OCI-LY7 (cell line): ENCODE results near the gene CPA3.

Source experiments
- CTCF ChIP-seq: fragments of 200-600 bp; sonication (generic); conservative IDR thresholded peaks from 2 replicates; pipeline ENCODE4 v1.5.1; 2014; ENCODE audit warnings: mild to moderate bottlenecking, antibody characterized with exemption, low read length, moderate library complexity, mixed read lengths
- EZH2phosphoT487 ChIP-seq: fragments of 200-600 bp; sonication (generic); IDR thresholded peaks from 2 replicates; pipeline ENCODE4 v1.6.1; 2018; ENCODE audit warnings: low read depth, borderline replicate concordance, mild to moderate bottlenecking, mixed run types, antibody characterized with exemption, low read length, moderate library complexity, mixed read lengths

GRCh38 chr3:148852271-148852992 lies 12.7 kb upstream of the CPA3 start:
- TF ChIP-seq CTCF = no peak
- no peak for TF ChIP-seq EZH2phosphoT487
